ENCODE measurements around the gene TIMM13. TPM values are rescaled to one million over a fixed set of nuclear protein-coding genes. Genes with fewer than 3 reads are reported as not detected.

The TIMM13 gene
- total RNA-seq (ENCODE audit: unreplicated experiment), result 117 TPM
- long read RNA-seq, transcript TIMM13-201 (3 exons, 1,973 nt), result major isoform, 141 of 146 reads
- long read RNA-seq, partial matches to known transcripts, result 2 of 146 reads
- long read RNA-seq, other reads (novel, unspliced or antisense), result 3 of 146 reads

DNA sequence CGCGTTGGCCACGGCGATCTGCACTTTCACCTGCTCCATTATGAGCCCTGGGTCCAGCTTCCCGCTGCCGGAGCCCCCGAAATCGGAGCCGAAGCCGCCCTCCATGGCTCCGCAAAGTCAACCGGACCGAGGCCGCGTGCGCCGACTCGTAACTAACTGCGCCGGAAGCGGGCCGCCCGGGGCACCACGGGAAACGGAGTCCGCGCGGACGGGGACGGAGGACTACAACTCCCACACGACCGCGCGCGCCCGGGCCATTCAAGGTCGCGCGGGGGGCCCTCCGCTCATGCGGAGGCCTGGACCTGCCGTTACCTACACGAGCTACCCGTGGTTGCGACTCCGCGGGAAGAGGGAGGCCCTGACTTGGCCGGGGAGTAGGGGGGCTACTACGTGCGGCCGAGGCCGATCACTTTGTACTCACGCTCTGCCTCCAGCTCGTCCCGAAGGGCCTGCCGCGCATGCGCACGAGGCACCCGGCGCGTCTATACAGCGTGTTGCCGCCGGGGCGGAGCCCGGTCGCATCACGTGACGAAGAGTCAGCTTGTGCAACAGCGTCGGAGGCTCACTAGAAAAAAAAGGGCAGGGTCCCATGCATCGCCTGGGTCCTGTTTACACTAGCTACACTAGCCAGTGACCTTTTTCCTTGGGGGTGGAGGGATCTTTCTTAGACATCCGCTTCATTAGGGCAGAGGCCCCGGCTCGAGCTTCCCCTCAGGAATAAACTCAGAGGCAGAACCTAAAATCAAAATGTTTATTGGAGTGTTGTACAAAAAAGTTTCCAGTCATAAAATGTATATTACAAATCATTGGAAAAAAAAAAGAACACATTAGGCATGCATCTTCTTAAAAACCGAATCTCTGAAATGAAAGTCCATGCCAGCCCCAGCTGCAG lies at the start of gene TIMM13:
Gene TIMM13, minus strand, starts transcription at position 158 of the 892 bp plus-strand sequence. Its CDS starts 53 bp downstream, at position 105.
- TF ChIP-seq, protein P1, sequence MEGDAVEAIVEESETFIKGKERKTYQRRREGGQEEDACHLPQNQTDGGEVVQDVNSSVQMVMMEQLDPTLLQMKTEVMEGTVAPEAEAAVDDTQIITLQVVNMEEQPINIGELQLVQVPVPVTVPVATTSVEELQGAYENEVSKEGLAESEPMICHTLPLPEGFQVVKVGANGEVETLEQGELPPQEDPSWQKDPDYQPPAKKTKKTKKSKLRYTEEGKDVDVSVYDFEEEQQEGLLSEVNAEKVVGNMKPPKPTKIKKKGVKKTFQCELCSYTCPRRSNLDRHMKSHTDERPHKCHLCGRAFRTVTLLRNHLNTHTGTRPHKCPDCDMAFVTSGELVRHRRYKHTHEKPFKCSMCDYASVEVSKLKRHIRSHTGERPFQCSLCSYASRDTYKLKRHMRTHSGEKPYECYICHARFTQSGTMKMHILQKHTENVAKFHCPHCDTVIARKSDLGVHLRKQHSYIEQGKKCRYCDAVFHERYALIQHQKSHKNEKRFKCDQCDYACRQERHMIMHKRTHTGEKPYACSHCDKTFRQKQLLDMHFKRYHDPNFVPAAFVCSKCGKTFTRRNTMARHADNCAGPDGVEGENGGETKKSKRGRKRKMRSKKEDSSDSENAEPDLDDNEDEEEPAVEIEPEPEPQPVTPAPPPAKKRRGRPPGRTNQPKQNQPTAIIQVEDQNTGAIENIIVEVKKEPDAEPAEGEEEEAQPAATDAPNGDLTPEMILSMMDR (IDR thresholded peaks at IDR 0.05; ENCODE audit: unreplicated experiment), result no peak
- peak within 1 kb of the TSS; percentile 96 for H3K4me3 Mint-ChIP-seq (ENCODE audit: unreplicated experiment)
- H3K9me3 Mint-ChIP-seq (ENCODE audit: unreplicated experiment), result no peaks in the 10 kb centered on the region
- H3K27ac Mint-ChIP-seq (ENCODE audit: unreplicated experiment), result peak within 1 kb of the TSS; percentile 94
- H3K36me3 Mint-ChIP-seq (ENCODE audit: low read depth, unreplicated experiment), result peaks cover 15% of the 10 kb centered on the region
- H3K4me1 Mint-ChIP-seq (ENCODE audit: unreplicated experiment), result peaks cover 10% of the 10 kb centered on the region
- peak; percentile 95 for DNase-seq (ENCODE audit: low spot score)
- H3K27me3 Mint-ChIP-seq (ENCODE audit: unreplicated experiment), result peaks cover 9% of the 10 kb centered on the region

DNA sequence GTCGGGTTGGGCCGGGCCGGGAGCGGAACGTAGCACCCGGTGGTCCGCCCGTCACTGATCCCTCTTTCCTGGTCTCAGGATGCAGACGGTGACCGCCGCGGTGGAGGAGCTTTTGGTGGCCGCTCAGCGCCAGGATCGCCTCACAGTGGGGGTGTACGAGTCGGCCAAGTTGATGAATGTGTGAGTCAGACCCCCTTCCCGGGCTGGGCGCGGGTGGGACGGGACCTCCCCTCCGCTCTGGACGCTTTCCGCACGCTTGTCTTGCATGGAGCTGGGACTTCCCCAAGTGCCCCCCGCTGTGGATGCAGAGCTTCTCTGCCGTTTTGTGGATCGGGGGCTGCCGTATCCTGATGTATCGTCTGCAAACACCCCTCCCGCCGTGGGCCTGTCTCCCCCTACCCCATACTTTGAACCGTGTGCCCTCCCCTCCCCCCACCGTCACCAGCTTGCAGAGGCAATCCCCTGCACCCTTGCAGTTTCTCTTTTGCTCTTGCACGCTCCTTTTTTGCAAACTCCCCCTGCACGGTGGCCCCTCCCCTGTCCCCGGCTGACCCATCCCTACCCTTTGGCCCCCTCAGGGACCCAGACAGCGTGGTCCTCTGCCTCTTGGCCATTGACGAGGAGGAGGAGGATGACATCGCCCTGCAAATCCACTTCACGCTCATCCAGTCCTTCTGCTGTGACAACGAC lies 49.2 kb upstream of the TIMM13 start:
- TF ChIP-seq, protein P1 (IDR thresholded peaks at IDR 0.05; ENCODE audit: unreplicated experiment), result no peak
- Mint-ChIP-seq H3K4me1 (ENCODE audit: unreplicated experiment) (peaks cover 20% of the 10 kb centered on the region), H3K9me3 (ENCODE audit: unreplicated experiment) (no peaks in the 10 kb centered on the region), H3K27me3 (ENCODE audit: unreplicated experiment) (peaks cover 10% of the 10 kb centered on the region), H3K4me3 (ENCODE audit: unreplicated experiment) (peak overlapping the region; percentile 83), H3K36me3 (ENCODE audit: low read depth, unreplicated experiment) (peaks cover 3% of the 10 kb centered on the region), H3K27ac (ENCODE audit: unreplicated experiment) (no peak overlapping the region)
- no peak for DNase-seq (ENCODE audit: low spot score)

DNA sequence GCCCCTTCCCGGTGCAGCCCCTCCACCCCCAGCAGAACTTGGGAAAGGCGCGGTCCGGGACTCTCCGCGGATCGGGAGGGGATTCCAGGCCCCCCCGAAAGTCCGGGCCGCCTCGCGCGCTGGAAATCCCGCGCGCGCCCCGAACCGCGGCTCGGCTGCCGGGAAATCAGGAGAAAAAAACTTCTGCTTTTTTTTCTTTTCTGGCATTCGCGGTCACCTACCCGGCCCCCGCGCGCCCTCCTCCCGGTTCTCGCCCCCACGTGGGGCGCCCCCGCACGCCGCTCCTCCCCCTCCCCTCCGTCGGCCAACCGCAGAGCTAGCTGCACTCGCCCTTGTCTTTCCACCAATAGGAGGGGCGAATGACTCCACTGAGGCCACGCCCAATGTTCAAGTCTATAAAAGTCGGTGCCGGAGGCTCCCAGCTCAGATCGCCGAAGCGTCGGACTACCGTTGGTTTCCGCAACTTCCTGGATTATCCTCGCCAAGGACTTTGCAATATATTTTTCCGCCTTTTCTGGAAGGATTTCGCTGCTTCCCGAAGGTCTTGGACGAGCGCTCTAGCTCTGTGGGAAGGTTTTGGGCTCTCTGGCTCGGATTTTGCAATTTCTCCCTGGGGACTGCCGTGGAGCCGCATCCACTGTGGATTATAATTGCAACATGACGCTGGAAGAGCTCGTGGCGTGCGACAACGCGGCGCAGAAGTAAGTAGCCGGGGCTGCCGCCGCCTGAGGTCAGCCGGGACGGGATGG lies 48.5 kb upstream of the TIMM13 start, which contains the start of gene GADD45B:
Gene GADD45B, plus strand, starts transcription at position 426 of the 749 bp plus-strand sequence. Its CDS starts 232 bp downstream, at position 658.
- Mint-ChIP-seq H3K27ac (ENCODE audit: unreplicated experiment) (no peak within 1 kb of the TSS), H3K9me3 (ENCODE audit: unreplicated experiment) (no peaks in the 10 kb centered on the region), H3K27me3 (ENCODE audit: unreplicated experiment) (peaks cover 10% of the 10 kb centered on the region)

DNA sequence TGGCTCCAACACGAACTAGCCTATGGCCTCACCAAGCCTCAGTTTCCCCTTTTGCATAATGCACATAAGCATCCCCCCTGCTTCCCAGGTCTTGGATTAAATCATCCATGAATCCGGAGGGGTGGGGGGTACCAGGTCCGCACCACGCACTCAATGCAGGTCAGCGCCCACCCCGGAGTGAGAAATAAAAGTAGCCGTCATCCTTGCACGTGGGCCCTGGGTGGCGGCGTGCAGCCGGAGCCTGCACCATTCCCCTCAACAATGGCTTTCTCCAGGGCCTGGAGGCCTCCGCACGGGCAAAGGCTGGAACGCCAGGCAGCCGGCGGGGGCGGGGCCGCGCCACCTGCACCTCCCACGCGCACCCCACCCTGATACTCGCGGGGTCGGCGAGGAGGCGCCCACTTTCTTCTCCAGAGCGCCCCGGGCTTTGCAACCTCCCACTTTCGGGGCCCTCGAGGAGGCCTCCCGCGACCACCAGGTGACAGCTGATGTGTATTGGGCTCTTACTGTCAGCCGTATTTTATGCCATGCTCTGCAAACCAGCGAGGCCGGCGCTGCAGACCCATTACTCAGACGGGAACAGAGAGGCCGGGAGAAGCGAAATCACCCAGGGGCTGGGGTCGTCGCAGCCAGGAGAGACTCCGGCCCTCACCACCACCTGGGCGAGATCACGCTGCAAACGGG lies 47.8 kb upstream of the TIMM13 start:
- no peak overlapping the region for H3K27ac Mint-ChIP-seq (ENCODE audit: unreplicated experiment)
- no peak overlapping the region for H3K4me3 Mint-ChIP-seq (ENCODE audit: unreplicated experiment)
- H3K27me3 Mint-ChIP-seq (ENCODE audit: unreplicated experiment), result peaks cover 10% of the 10 kb centered on the region
- H3K4me1 Mint-ChIP-seq (ENCODE audit: unreplicated experiment), result peaks cover 20% of the 10 kb centered on the region
- no peaks in the 10 kb centered on the region for H3K9me3 Mint-ChIP-seq (ENCODE audit: unreplicated experiment)
- H3K36me3 Mint-ChIP-seq (ENCODE audit: low read depth, unreplicated experiment), result peaks cover 3% of the 10 kb centered on the region
- TF ChIP-seq, protein P1 (IDR thresholded peaks at IDR 0.05; ENCODE audit: unreplicated experiment), result no peak
- no peak for DNase-seq (ENCODE audit: low spot score)

More for the DNA sequence above, 48.5 kb upstream of the TIMM13 start, which contains the start of gene GADD45B:
- Mint-ChIP-seq H3K4me1 (ENCODE audit: unreplicated experiment) (peaks cover 20% of the 10 kb centered on the region), H3K36me3 (ENCODE audit: low read depth, unreplicated experiment) (peaks cover 3% of the 10 kb centered on the region), H3K4me3 (ENCODE audit: unreplicated experiment) (peak within 1 kb of the TSS; percentile 83)
- TF ChIP-seq, protein P1 (IDR thresholded peaks at IDR 0.05; ENCODE audit: unreplicated experiment), result no peak
- peak; percentile 88 for DNase-seq (ENCODE audit: low spot score)

Data from endothelial cell (in vitro differentiated cells).